ENCODE data around the gene ATG101.

Gene ATG101

DNA sequence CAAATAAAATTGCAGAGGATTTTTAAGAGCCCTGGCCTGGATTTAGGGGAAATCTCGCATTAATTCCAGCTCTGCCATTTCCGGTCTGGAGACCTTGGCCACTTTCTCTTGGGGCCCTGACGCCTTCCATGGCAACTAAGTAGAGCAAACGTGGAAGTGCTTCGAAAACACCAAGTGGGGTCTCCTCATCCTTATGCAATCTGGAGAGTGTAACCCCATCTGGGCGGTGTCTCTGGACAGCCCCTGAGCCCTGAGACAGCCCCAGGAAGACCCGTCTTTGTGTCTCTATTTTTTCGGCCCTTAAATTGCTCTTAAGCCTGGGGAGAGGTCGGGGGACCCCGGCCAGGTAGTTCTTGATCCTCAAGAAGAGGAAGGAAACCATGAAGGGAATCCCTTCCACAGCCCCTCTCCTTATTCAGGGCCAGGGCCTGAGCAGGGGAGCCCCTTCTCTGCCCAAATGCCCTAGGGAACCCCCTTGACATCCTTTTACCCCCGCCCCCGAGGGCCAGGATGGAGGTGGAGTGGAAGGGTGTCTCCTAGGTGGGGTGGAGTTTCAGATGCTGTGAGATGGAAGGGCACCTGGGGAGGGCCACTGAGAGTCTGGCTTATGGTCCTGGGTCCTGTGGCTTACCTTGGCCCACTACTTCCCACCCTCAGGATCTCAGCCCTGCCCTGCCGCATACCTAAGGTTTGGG is 36.2 kb upstream of the ATG101 start:
- CTCF ChIA-PET, result interaction anchor here (0.8 to 18.9 kb wide), 10 partner anchors 6 to 91 kb away, joined by 3 to 661 read pairs (median 7); partner anchors contain the start of genes ATG101, NR4A1 and SMIM41
- H3K9me3 ChIP-seq (ENCODE audit: control extremely low read depth in 1 of 5, control insufficient read depth in 4 of 5, insufficient read depth in 2 of 5, low read depth in 1 of 5, low read length in 4 of 5), result no peaks in the 10 kb centered on the region
- 39% methylated on average over 11 of the region's 13 CpGs for WGBS (ENCODE audit: insufficient coverage)
- peaks cover 0 to 39% (median 29%) of the 10 kb centered on the region in 4 experiments for H3K4me1 ChIP-seq (ENCODE audit: control extremely low read depth in 1 of 4, control insufficient read depth in 4 of 4, insufficient read depth in 4 of 4, low read length in 3 of 4)
- H3K27me3 ChIP-seq (replicated peaks in 2 of 5; ENCODE audit: control insufficient read depth in 4 of 5, insufficient read depth in 5 of 5, low read length in 4 of 5), result peaks cover 0 to 38% (median 9%) of the 10 kb centered on the region in 5 experiments
- H3K4me3 ChIP-seq (ENCODE audit: control insufficient read depth in 1 of 7, extremely low read depth in 1 of 7, insufficient read depth in 4 of 7, low read depth in 2 of 7, low read length in 6 of 7), result peak overlapping the region in 6 of 7 experiments; percentile 44 to 71 (median 56)
- H3K36me3 ChIP-seq (ENCODE audit: control insufficient read depth in 4 of 4, insufficient read depth in 4 of 4, low read length in 3 of 4), result no peaks in the 10 kb centered on the region
- H3K27ac ChIP-seq (ENCODE audit: insufficient read depth in 1 of 2, low read depth in 1 of 2, low read length in 2 of 2, poor library complexity in 1 of 2, severe bottlenecking in 2 of 2), result peak overlapping the region in 1 of 2 experiments; percentile 43
- no peak for DNase-seq
- POLR2A ChIA-PET, result interaction anchor here (0.6 to 2.4 kb wide), 7 partner anchors 8 to 41 kb away, joined by 3 to 30 read pairs (median 4); partner anchors contain the start of genes ATG101 and NR4A1

- H3K4me1 ChIP-seq (ENCODE audit: control extremely low read depth in 1 of 4, control insufficient read depth in 4 of 4, insufficient read depth in 4 of 4, low read length in 3 of 4), result peaks cover 0 to 39% (median 29%) of the 10 kb centered on the region in 4 experiments
- no peak overlapping the region for H3K27ac ChIP-seq (ENCODE audit: insufficient read depth in 1 of 2, low read depth in 1 of 2, low read length in 2 of 2, poor library complexity in 1 of 2, severe bottlenecking in 2 of 2)
- 100% methylated on average over 1 of the region's 4 CpGs for WGBS (ENCODE audit: insufficient coverage)
- ChIA-PET CTCF (interaction anchor here (1.1 to 18.9 kb wide), 5 partner anchors 10 to 51 kb away, joined by 3 to 312 read pairs (median 7); partner anchors contain the start of genes ATG101 and NR4A1), POLR2A (interaction anchor here (1.0 to 4.0 kb wide), 2 partner anchors 12 to 16 kb away, joined by 4 to 21 read pairs; partner anchors contain the start of gene NR4A1)
- no peaks in the 10 kb centered on the region for H3K9me3 ChIP-seq (ENCODE audit: control extremely low read depth in 1 of 5, control insufficient read depth in 4 of 5, insufficient read depth in 2 of 5, low read depth in 1 of 5, low read length in 4 of 5)
- no peak for DNase-seq
- no peaks in the 10 kb centered on the region for H3K36me3 ChIP-seq (ENCODE audit: control insufficient read depth in 4 of 4, insufficient read depth in 4 of 4, low read length in 3 of 4)
- H3K27me3 ChIP-seq (replicated peaks in 2 of 5; ENCODE audit: control insufficient read depth in 4 of 5, insufficient read depth in 5 of 5, low read length in 4 of 5), result peaks cover 0 to 45% (median 9%) of the 10 kb centered on the region in 5 experiments
- H3K4me3 ChIP-seq (ENCODE audit: control insufficient read depth in 1 of 7, extremely low read depth in 1 of 7, insufficient read depth in 4 of 7, low read depth in 2 of 7, low read length in 6 of 7), result no peak overlapping the region
Measured at GRCh38 chr12:52035190-52035589, 34.6 kb upstream of the ATG101 start.

DNA sequence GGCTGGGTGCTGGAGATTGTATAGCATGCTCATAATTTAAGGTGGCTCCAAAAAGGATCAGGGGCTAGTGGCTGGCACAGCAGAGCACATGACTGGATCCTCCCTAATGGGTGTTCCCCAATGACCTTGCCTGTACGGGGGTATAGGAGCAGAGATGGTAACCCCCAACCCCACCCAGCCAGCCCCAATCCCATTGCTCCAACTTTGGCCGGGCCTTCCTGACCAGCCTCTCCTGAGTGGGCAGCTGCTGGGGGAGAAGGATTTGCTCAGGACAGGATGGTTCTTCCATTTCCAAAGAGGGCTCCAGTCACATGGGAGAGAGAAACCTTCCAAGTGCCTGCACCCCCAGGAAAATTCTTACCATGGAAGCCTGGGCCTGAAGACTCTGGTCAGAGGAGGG is 33.9 kb upstream of the ATG101 start:
- Histone ChIP-seq H3K36me3 (ENCODE audit: control insufficient read depth in 4 of 4, insufficient read depth in 4 of 4, low read length in 3 of 4) (no peaks in the 10 kb centered on the region), H3K4me1 (ENCODE audit: control extremely low read depth in 1 of 4, control insufficient read depth in 4 of 4, insufficient read depth in 4 of 4, low read length in 3 of 4) (peaks cover 0 to 39% (median 29%) of the 10 kb centered on the region in 4 experiments), H3K4me3 (ENCODE audit: control insufficient read depth in 1 of 7, extremely low read depth in 1 of 7, insufficient read depth in 4 of 7, low read depth in 2 of 7, low read length in 6 of 7) (no peak overlapping the region), H3K27ac (ENCODE audit: insufficient read depth in 1 of 2, low read depth in 1 of 2, low read length in 2 of 2, poor library complexity in 1 of 2, severe bottlenecking in 2 of 2) (no peak overlapping the region), H3K27me3 (replicated peaks in 2 of 5; ENCODE audit: control insufficient read depth in 4 of 5, insufficient read depth in 5 of 5, low read length in 4 of 5) (peaks cover 0 to 45% (median 9%) of the 10 kb centered on the region in 5 experiments), H3K9me3 (ENCODE audit: control extremely low read depth in 1 of 5, control insufficient read depth in 4 of 5, insufficient read depth in 2 of 5, low read depth in 1 of 5, low read length in 4 of 5) (no peaks in the 10 kb centered on the region)
- no peak for DNase-seq
- no CpG with 5 or more reads among the region's 2 CpGs for WGBS (ENCODE audit: insufficient coverage)
- POLR2A ChIA-PET, result interaction anchor here (0.8 to 4.0 kb wide), 5 partner anchors 12 to 46 kb away, joined by 3 to 21 read pairs (median 4); partner anchors contain the start of genes NR4A1 and TAMALIN
- CTCF ChIA-PET, result interaction anchor here (0.8 to 18.9 kb wide), 3 partner anchors 10 to 15 kb away, joined by 3 to 312 read pairs (median 23); partner anchors contain the start of gene NR4A1

DNA sequence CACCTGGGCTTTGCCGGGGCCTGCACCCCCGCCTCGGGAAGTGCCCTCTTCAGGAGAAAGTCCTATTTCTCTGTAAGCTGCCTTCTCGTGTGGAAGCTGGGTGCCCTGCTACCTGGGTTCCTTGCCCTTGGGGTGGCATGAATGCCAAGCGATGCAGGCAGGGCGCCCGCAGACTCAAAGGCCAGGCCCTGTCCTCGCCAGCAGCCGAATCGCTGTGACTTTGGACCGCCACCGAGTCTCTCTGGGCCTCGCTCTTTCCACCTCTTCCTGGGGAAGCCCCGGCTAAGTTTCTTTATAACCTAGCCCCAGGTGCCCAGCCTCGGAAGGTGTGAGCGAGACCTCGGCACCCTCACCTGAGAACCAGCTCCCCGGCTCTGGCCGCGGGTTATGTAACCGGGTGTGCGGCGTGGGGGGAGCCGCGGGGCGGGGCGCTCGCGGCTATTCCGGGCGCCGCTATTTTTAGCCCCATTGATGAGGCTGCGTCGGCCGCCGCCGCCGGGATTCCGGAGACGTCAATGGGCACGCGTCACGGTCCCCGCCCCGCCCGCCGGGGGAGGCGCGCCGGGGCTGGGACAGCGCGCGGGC is 33.1 kb upstream of the ATG101 start:
- Histone ChIP-seq H3K9me3 (ENCODE audit: control extremely low read depth in 1 of 5, control insufficient read depth in 4 of 5, insufficient read depth in 2 of 5, low read depth in 1 of 5, low read length in 4 of 5) (no peaks in the 10 kb centered on the region), H3K36me3 (ENCODE audit: control insufficient read depth in 4 of 4, insufficient read depth in 4 of 4, low read length in 3 of 4) (no peaks in the 10 kb centered on the region), H3K27ac (ENCODE audit: insufficient read depth in 1 of 2, low read depth in 1 of 2, low read length in 2 of 2, poor library complexity in 1 of 2, severe bottlenecking in 2 of 2) (no peak overlapping the region), H3K27me3 (replicated peaks in 2 of 5; ENCODE audit: control insufficient read depth in 4 of 5, insufficient read depth in 5 of 5, low read length in 4 of 5) (peaks cover 0 to 45% (median 9%) of the 10 kb centered on the region in 5 experiments), H3K4me3 (ENCODE audit: control insufficient read depth in 1 of 7, extremely low read depth in 1 of 7, insufficient read depth in 4 of 7, low read depth in 2 of 7, low read length in 6 of 7) (peak overlapping the region; percentile 23 to 65 (median 35)), H3K4me1 (ENCODE audit: control extremely low read depth in 1 of 4, control insufficient read depth in 4 of 4, insufficient read depth in 4 of 4, low read length in 3 of 4) (peaks cover 0 to 43% (median 32%) of the 10 kb centered on the region in 4 experiments)
- 10% methylated on average over 33 of the region's 53 CpGs for WGBS (ENCODE audit: insufficient coverage)
- DNase-seq, result peak; percentile 66 to 81 (median 72)
- CTCF ChIA-PET, result interaction anchor here (0.7 to 18.9 kb wide), 5 partner anchors 9 to 101 kb away, joined by 3 to 312 read pairs (median 20); partner anchors contain the start of gene NR4A1
- POLR2A ChIA-PET, result interaction anchor here (0.8 to 4.0 kb wide), 8 partner anchors 10 to 45 kb away, joined by 3 to 21 read pairs (median 9); partner anchors contain the start of genes ATG101, NR4A1 and TAMALIN

- Histone ChIP-seq H3K4me3 (ENCODE audit: control insufficient read depth in 1 of 7, extremely low read depth in 1 of 7, insufficient read depth in 4 of 7, low read depth in 2 of 7, low read length in 6 of 7) (peak overlapping the region in 6 of 7 experiments; percentile 29 to 69 (median 56)), H3K27me3 (replicated peaks in 2 of 5; ENCODE audit: control insufficient read depth in 4 of 5, insufficient read depth in 5 of 5, low read length in 4 of 5) (peaks cover 0 to 45% (median 9%) of the 10 kb centered on the region in 5 experiments), H3K4me1 (ENCODE audit: control extremely low read depth in 1 of 4, control insufficient read depth in 4 of 4, insufficient read depth in 4 of 4, low read length in 3 of 4) (peaks cover 0 to 47% (median 37%) of the 10 kb centered on the region in 4 experiments), H3K9me3 (ENCODE audit: control extremely low read depth in 1 of 5, control insufficient read depth in 4 of 5, insufficient read depth in 2 of 5, low read depth in 1 of 5, low read length in 4 of 5) (no peaks in the 10 kb centered on the region), H3K27ac (ENCODE audit: insufficient read depth in 1 of 2, low read depth in 1 of 2, low read length in 2 of 2, poor library complexity in 1 of 2, severe bottlenecking in 2 of 2) (no peak overlapping the region), H3K36me3 (ENCODE audit: control insufficient read depth in 4 of 4, insufficient read depth in 4 of 4, low read length in 3 of 4) (no peaks in the 10 kb centered on the region)
- ChIA-PET CTCF (interaction anchor here (2.7 to 18.9 kb wide), 4 partner anchors 11 to 45 kb away, joined by 12 to 312 read pairs (median 22); partner anchors contain the start of gene NR4A1), POLR2A (interaction anchor here (0.6 to 4.0 kb wide), 11 partner anchors 9 to 44 kb away, joined by 3 to 21 read pairs (median 4); partner anchors contain the start of genes ATG101, NR4A1 and SMIM41)
- no peak for DNase-seq
- 2% methylated on average over 52 of the region's 59 CpGs for WGBS (ENCODE audit: insufficient coverage)
Measured at GRCh38 chr12:52037248-52037861, 32.4 kb upstream of the ATG101 start.

DNA sequence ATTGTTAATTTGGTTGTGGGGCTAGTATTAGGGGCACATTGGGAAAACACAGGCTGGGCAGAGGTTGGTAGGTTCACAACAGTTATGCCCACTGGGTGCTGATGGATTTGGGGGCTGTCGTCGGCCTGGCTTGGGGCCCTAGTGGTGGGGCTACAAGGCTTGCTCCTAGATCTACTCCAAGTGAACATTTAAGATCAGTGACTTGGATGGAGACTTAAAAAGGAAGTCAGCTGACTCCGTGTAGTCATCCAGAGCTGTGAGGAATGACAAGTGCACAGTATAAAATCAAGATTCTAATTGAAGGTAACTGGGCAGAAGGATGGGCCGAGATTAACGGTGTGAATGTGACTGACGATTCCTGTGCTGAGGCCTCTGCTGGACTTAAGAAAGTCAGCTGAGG is 31.3 kb upstream of the ATG101 start:
- H3K36me3 ChIP-seq (ENCODE audit: control insufficient read depth in 4 of 4, insufficient read depth in 4 of 4, low read length in 3 of 4), result no peaks in the 10 kb centered on the region
- H3K27me3 ChIP-seq (replicated peaks in 2 of 5; ENCODE audit: control insufficient read depth in 4 of 5, insufficient read depth in 5 of 5, low read length in 4 of 5), result peaks cover 0 to 45% (median 9%) of the 10 kb centered on the region in 5 experiments
- no peak overlapping the region for H3K4me3 ChIP-seq (ENCODE audit: control insufficient read depth in 1 of 7, extremely low read depth in 1 of 7, insufficient read depth in 4 of 7, low read depth in 2 of 7, low read length in 6 of 7)
- DNase-seq, result no peak
- ChIA-PET POLR2A (interaction anchor here (0.6 to 4.0 kb wide), 6 partner anchors 9 to 27 kb away, joined by 3 to 21 read pairs (median 10); partner anchors contain the start of gene NR4A1), CTCF (interaction anchor here (0.7 to 18.9 kb wide), 8 partner anchors 10 to 43 kb away, joined by 3 to 312 read pairs (median 8); partner anchors contain the start of gene NR4A1)
- H3K4me1 ChIP-seq (ENCODE audit: control extremely low read depth in 1 of 4, control insufficient read depth in 4 of 4, insufficient read depth in 4 of 4, low read length in 3 of 4), result peaks cover 0 to 41% (median 33%) of the 10 kb centered on the region in 4 experiments
- no peak overlapping the region for H3K27ac ChIP-seq (ENCODE audit: insufficient read depth in 1 of 2, low read depth in 1 of 2, low read length in 2 of 2, poor library complexity in 1 of 2, severe bottlenecking in 2 of 2)
- 87% methylated on average over 6 of the region's 6 CpGs for WGBS (ENCODE audit: insufficient coverage)
- H3K9me3 ChIP-seq (ENCODE audit: control extremely low read depth in 1 of 5, control insufficient read depth in 4 of 5, insufficient read depth in 2 of 5, low read depth in 1 of 5, low read length in 4 of 5), result no peaks in the 10 kb centered on the region

Measured in common myeloid progenitor, CD34-positive (primary cell).